ENCODE measurements around the gene JAML. TPM values are rescaled to one million over a fixed set of nuclear protein-coding genes. Genes with fewer than 3 reads are reported as not detected.

JAML gene
- total RNA-seq, 1 donor = not detected

DNA sequence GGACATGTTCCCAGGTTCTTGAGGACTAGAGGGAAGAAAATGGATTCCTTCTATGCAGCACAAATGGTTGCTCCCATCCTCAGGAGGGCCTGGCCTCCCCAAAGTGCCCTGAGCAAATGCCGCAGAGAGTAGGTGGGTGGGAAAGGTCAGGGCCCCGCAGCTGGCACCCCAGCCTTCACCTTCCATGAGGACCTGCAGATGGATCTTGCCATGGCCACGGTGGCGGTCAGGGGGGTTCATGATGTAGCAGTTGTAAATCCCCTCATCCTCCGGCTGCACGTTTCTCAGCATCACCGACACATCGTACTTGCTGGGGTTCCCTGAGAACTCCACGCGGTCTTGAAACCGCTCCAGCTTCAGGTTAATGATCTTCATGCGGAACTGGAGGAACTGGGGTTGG, 56.9 kb downstream of the JAML start:
- no peak for DNase-seq (ENCODE audit: low read depth)
- TF ChIP-seq, protein P1, sequence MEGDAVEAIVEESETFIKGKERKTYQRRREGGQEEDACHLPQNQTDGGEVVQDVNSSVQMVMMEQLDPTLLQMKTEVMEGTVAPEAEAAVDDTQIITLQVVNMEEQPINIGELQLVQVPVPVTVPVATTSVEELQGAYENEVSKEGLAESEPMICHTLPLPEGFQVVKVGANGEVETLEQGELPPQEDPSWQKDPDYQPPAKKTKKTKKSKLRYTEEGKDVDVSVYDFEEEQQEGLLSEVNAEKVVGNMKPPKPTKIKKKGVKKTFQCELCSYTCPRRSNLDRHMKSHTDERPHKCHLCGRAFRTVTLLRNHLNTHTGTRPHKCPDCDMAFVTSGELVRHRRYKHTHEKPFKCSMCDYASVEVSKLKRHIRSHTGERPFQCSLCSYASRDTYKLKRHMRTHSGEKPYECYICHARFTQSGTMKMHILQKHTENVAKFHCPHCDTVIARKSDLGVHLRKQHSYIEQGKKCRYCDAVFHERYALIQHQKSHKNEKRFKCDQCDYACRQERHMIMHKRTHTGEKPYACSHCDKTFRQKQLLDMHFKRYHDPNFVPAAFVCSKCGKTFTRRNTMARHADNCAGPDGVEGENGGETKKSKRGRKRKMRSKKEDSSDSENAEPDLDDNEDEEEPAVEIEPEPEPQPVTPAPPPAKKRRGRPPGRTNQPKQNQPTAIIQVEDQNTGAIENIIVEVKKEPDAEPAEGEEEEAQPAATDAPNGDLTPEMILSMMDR (IDR thresholded peaks at IDR 0.05; ENCODE audit: insufficient read depth, low read depth, low read length) = no peak
- no peak overlapping the region for H3K4me3 ChIP-seq (ENCODE audit: low read depth, low read length)

DNA sequence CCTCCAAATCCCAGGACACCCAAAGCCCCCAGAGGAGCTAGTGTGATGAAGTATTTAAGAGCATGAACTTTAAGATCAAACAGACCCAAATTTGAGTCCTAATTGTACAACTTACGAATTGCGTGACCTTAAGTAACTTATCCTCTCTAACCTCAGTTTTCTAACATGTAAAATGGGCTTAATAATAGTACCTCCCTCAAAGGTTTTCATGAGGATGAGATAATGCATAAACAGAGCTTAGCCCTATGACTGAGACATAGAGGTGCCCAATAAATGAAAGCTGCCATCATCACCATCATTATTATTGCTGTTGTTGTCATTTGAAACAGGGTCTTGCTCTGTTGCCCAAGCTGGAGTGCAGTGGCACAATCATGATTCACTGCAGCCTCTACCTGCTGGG, 57.6 kb downstream of the JAML start:
- no peak for DNase-seq (ENCODE audit: low read depth)
- H3K4me3 ChIP-seq (ENCODE audit: low read depth, low read length) = no peak overlapping the region
- TF ChIP-seq, protein P1 (IDR thresholded peaks at IDR 0.05; ENCODE audit: insufficient read depth, low read depth, low read length) = no peak

DNA sequence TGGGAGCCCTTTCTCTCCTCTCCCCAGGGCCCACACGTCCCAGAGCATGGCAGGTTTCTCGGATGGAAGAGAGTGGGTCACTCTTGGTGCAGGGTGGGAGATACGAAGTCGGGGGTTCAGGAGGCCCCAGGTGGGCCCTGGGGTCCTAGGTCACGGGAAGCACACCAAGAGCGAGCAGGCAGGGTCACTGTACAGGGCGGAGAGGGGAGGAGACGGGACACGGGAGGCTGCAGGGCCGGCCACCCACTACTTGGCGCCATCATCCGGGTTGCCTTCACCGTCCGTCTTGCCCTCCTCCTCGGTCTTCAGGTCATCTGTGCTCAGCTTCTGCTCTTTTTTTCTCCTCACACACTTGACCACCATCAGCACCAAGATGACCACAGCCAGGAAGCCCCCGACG, 58.2 kb downstream of the JAML start:
- no peak for DNase-seq (ENCODE audit: low read depth)
- TF ChIP-seq, protein P1 (IDR thresholded peaks at IDR 0.05; ENCODE audit: insufficient read depth, low read depth, low read length) = no peak

DNA sequence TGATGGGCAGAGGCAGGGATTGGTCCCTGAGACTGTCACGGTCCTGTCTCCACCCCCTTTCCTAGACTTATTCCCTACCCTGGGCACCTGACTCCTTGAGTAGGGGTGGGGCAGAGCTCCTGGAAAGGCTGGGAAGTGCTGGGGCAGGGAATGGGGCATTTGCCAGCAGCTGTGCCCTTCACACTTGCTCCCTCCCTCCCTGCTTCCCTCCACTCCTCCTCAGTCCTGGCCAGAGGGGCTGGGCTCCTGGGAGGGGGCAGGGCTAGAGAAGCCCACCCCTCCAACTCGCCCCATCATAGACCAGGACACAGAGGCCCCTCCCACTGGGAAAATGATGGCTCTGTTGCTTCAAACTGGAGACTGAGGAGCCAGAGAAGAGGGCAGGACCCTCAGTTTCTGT, 59.9 kb downstream of the JAML start:
- no peak overlapping the region for H3K4me3 ChIP-seq (ENCODE audit: low read depth, low read length)
- DNase-seq (ENCODE audit: low read depth) = no peak
- TF ChIP-seq, protein P1 (IDR thresholded peaks at IDR 0.05; ENCODE audit: insufficient read depth, low read depth, low read length) = no peak

More for the DNA sequence above, 58.2 kb downstream of the JAML start:
- H3K4me3 ChIP-seq (ENCODE audit: low read depth, low read length) = no peak overlapping the region

DNA sequence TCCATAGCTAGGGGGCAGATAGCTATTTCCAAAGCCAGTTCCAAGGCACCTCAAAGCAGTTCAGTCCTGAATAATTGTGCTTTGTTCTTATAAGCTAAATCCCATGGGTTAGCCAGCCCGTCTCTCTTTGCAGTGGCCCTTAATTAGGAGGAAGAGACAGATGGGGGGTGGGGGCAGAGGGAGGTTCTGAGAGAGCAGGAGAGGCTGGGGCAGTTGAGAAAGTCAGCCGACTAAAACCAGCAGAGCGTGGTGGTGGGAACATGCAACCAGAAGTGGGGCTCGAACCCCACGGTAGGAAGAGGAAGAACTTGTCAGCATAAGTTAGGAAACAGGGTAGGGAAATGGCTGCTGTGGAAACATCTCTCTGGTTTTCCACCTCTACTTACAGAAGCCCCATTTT, 61.3 kb downstream of the JAML start:
- TF ChIP-seq, protein P1 (IDR thresholded peaks at IDR 0.05; ENCODE audit: insufficient read depth, low read depth, low read length) = no peak
- no peak overlapping the region for H3K4me3 ChIP-seq (ENCODE audit: low read depth, low read length)
- no peak for DNase-seq (ENCODE audit: low read depth)

DNA sequence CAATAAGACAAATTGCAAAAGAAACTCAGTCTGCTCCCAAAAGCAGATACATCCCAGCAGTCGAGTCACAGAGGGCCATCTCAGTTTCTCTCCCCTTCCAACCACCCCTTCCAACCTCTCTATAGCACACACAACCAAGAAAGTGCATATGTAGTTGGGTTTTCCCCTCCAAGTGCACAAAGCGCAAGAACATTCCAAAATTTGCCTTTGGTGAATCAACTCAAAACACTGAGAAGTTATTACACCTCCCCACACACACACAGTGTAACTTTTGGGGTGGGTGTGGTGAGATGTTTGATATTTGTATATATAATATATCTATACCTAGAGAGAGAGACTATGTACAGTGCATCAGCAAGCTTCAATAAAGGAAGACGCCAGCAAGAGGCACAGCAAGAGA, 62.0 kb downstream of the JAML start:
- TF ChIP-seq, protein P1 (IDR thresholded peaks at IDR 0.05; ENCODE audit: insufficient read depth, low read depth, low read length) = no peak
- DNase-seq (ENCODE audit: low read depth) = no peak
- H3K4me3 ChIP-seq (ENCODE audit: low read depth, low read length) = no peak overlapping the region

DNA sequence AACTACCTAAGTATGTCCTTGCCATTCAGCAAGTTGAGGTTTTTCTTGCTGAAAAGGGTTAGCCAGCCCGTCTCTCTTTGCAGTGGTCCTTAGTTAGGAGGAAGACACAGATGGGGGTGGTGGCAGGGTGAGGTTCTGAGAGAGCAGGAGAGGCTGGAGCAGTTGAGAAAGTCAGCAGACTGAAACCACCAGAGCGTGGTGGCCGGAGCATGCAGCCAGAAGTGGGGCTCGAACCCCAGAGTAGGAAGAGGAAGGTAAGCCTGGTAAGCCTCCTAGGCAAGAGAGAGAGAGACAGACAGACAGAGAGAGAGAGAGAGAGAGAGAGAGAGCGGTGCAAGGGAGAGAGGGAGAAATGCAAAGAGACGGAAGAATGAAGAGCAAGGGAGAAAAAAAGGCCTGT, 63.0 kb downstream of the JAML start:
- DNase-seq (ENCODE audit: low read depth) = no peak

More for the DNA sequence above, 63.0 kb downstream of the JAML start:
- TF ChIP-seq, protein P1 (IDR thresholded peaks at IDR 0.05; ENCODE audit: insufficient read depth, low read depth, low read length) = no peak
- H3K4me3 ChIP-seq (ENCODE audit: low read depth, low read length) = no peak overlapping the region

Measured in fibroblast of villous mesenchyme (primary cell).